K562 (cell line): ENCODE data around the gene MILR1.

Source experiments
- CREB1 ChIP-seq, 2 experiments: sonication (generic) in 1 of 2; formaldehyde crosslinking in 1 of 2; IDR thresholded peaks; 2 replicates each; pipeline versions ENCODE4 v1.6.1 to v1.8.0; 2012 to 2022; ENCODE audit warnings: inconsistent platforms in 1 of 2, mild to moderate bottlenecking in 1 of 2, missing genetic modification reagents in 1 of 2, moderate library complexity in 1 of 2
- CTCF ChIP-seq, 3 experiments: IDR thresholded peaks in 2 of 3; conservative IDR thresholded peaks in 1 of 3; 2 replicates each; pipeline ENCODE4 v1.5.1; 2011 to 2012; ENCODE audit warnings: low read length in 3 of 3, mild to moderate bottlenecking in 3 of 3, control low read depth in 2 of 3, improper control_type of control experiment in 1 of 3, inconsistent platforms in 1 of 3, low read depth in 1 of 3, mixed read lengths in 1 of 3, moderate library complexity in 1 of 3; ENCODE audit not compliant: insufficient read depth in 2 of 3
- EZH2 ChIP-seq: IDR thresholded peaks from 2 replicates; pipeline ENCODE4 v1.6.1; 2012; ENCODE audit warnings: low read depth, mild to moderate bottlenecking, inconsistent platforms, low read length, borderline replicate concordance
- POLR2A ChIP-seq: fragments of 450-650 bp; conservative IDR thresholded peaks from 2 replicates; pipeline ENCODE4 v1.6.1; 2016
- RUNX1 ChIP-seq: sonication (generic); IDR thresholded peaks from 2 replicates; pipeline ENCODE4 v1.6.1; 2016; ENCODE audit warnings: antibody characterized with exemption, low read depth
- SAP30 ChIP-seq: fragments of 200-600 bp; sonication (generic); IDR thresholded peaks from 2 replicates; pipeline ENCODE4 v1.6.1; 2012; ENCODE audit warnings: borderline replicate concordance, low read depth, mild to moderate bottlenecking, moderate library complexity, low read length, control low read depth, inconsistent platforms; ENCODE audit not compliant: insufficient read depth, poor library complexity, severe bottlenecking
- SRSF1 ChIP-seq: fragments of 200-400 bp; formaldehyde crosslinking; IDR thresholded peaks from 2 replicates; pipeline ENCODE4 v1.6.1; 2017; ENCODE audit warnings: mild to moderate bottlenecking, low read depth, low read length, moderate library complexity
- ZKSCAN3 ChIP-seq: fragments of 250-450 bp; sonication (Bioruptor Pico); IDR thresholded peaks from 2 replicates; pipeline ENCODE4 v1.4.0; 2020
- TF ChIP-seq, protein P1 (sequence below): fragments of 250-450 bp; sonication (Bioruptor Pico); IDR thresholded peaks from 2 replicates; pipeline ENCODE4 v1.4.0; 2020; ENCODE audit warnings: mild to moderate bottlenecking, moderate library complexity

DNA sequence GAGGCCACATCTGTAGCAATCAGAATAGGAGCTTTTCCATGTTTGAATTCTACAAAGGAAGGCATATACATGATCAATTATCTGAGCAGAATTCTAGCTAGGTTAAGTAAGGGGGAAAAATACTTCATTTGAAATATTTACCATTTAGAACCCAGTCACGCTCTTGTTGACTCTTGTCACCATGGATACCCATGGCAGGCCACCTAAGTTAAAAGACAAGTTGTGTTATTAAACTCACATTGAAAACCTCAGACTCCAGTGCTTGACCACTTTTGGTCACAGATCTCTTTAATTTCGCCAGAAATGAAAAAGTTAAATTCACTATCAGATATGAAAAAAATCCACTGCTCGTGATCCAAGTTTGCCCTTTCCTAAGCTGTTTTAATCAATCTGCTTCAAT lies 53.1 kb downstream of the MILR1 start:
- TF ChIP-seq POLR2A (no peak), ZKSCAN3 (no peak), EZH2 (no peak), SAP30 (no peak), SRSF1 (no peak), RUNX1 (no peak), CTCF (IDR thresholded peaks at IDR 0.05 in 2 of 3, conservative IDR thresholded peaks at IDR 0.05 in 1 of 3; ENCODE audit: insufficient read depth in 2 of 3, low read depth in 1 of 3, low read length in 3 of 3) (no peak), CREB1 (IDR thresholded peaks at IDR 0.05) (no peak), CREB1 (CRISPR knock-in tag; IDR thresholded peaks at IDR 0.05) (no peak)
- TF ChIP-seq, protein P1, sequence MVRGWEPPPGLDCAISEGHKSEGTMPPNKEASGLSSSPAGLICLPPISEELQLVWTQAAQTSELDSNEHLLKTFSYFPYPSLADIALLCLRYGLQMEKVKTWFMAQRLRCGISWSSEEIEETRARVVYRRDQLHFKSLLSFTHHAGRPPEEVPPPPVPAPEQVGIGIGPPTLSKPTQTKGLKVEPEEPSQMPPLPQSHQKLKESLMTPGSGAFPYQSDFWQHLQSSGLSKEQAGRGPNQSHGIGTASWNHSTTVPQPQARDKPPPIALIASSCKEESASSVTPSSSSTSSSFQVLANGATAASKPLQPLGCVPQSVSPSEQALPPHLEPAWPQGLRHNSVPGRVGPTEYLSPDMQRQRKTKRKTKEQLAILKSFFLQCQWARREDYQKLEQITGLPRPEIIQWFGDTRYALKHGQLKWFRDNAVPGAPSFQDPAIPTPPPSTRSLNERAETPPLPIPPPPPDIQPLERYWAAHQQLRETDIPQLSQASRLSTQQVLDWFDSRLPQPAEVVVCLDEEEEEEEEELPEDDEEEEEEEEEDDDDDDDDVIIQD (CRISPR knock-in tag): no peak
